Measurements from ENCODE around the gene ANKH.

ANKH gene

DNA sequence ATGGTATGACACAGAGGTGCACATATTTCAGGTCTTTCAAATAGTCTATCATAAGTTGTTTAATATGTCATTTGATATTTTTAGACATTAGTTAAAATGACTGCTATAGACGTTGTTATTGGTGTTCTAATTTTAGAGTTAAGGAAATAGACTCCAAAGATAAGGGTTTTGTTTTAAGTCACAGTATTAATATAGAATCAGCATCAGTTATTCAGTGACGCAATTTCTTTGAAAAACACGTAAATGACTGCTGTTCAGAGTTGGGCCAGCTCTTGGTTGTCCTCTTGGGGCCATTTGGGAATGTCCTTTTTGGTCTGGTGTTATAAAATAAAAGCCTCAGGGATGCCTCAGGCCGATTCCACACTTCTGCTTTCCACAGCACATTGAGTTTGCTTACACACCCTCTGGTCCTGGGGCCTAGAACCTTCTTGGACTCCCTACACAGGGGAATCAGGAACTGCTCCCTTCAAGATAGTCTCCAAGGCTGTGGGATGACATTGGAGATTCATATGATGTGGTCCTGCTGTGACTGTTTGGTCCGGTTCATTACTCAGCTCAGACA is 192.7 kb downstream of the ANKH start:
- DNase-seq: no peak

DNA sequence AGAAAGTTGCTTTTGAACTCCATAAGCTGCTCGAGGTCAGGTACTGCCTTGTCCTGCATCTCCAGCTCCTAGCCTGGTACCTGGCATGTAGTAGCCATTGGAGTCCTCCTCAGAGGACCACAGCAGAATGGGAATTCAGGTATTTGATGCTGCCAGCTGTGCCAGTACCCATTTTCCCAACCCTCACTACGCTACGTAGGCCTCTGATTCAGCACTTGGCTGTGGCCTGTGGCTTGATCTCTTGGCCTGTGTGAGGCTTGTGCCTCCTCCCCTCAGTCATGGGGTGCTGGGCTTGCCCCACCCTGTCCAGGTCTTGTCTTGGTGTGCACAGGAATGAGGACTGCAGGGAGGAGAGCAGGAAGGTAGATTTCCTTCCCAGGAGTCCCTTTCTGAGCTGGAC is 195.3 kb downstream of the ANKH start:
- DNase-seq: no peak

DNA sequence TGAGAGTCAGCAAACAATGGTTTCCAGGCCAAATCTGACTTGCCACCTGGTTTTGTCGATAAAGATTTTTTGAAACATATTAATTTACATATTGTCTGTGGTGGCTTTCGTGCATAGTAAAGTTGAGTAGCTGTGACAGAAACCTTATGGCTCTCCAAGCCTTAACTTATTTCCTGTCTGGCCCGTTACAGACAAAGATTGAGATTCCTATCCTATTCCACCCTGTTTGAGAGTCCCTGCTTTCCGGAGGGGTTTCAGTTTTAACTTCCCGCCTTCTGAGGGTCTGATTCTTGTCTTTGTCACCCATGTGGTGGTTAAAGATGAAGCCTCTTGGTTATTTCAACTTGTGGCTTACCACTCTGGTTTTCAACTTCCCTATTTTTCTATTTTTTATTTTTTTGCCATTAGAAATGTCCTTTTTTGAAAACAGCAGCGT is 195.7 kb downstream of the ANKH start:
- no peak for DNase-seq

DNA sequence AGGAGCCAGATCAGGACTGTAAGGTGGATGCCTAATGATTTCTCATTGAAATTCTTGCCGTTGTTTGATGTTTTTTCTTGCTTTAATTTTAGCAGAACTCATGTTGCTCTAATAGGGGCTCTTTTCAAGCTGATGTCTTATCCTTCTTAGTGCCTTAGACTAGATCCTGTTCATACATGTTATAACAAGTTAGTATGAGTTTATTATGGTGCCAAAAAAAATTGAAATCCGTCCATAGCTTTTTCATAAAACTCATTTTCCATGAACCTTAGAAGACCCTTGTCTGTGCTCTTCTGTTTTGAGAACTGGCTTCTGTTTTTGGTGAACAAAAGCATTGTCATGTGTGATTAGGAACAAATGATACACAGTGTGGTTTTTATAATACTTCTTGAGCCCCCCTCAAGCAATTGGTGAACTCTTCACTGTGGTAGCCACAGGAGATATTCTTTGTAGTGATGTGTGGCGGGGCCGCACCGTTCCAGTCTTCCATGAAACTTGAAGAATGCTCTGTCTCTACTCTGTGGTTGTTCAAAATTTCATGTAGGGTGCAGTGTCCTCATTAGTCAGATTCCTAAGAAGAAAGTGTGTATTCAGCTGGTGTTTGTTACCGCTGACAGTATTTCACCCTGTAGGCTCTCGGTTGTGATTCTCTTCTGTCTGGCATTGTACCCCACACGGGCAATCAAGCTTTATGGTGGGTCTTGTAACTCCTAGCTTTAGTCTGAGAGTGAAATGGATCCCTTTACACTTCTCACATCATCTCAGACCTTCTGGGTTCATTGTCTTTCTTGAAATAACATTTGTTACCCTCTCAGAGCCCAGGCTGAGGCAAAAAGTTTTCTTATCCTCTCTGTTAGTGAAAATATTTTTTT is 196.4 kb downstream of the ANKH start:
- DNase-seq: no peak

DNA sequence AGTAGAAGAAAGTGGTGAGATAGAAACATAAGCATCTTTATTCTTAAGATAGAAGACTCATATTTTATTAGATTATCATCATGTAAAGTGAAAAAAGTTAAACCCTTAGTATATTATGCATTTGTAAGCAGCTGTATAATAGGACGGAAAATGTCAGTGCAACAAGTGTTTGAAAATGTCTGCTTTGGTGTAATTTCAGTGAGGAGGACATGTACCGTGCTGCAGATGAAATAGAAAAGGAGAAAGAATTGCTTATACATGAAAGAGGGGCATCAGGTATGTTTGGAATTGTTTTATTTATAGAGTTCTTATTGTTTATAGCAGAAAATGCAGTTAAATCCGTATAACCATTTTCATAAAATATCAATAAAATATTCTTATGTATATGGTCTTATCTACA is 198.1 kb downstream of the ANKH start:
- no peak for DNase-seq

DNA sequence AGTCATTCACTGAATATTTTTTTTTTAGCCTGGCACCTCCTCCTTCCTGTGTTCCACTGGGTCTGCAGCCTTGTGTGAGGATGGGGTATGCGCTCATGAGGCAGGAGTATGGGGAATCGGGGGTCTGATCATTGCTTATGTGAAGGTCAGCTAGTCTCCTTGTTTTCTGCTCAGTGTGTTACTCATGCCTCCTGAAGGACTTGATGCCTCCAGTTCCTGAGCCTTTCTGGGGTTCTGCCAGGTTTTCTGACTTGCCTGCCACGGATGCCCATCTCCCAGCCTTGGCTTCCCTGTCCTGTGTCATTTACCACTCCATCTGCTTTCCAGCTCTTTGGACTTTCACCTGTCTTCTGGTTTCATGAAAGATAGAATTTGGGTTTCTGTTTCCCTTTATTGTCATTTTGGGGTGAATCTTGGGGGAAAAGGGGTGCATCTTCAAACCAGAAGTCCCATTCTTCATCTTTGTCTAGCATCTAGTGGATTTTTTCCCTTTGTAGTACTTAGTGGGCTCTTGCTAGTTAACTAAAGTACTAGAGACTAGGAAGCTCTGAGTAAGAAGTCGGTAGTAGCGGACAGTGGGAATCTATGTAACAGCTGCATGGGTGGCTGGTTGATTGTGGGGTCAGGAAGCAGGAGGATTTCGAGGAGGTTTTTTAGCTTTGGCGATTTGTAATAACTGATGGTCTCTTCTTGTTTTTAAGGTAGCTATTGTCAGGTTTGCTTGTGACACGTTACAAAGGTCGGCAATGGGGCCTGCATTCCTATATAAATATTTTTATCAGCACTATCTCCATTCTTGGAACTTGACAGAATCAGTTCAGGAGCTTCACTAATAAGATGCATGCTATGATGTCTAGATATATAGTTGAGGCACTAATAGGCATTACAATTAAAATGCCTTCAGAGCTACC is 198.8 kb downstream of the ANKH start:
- no peak for DNase-seq

DNA sequence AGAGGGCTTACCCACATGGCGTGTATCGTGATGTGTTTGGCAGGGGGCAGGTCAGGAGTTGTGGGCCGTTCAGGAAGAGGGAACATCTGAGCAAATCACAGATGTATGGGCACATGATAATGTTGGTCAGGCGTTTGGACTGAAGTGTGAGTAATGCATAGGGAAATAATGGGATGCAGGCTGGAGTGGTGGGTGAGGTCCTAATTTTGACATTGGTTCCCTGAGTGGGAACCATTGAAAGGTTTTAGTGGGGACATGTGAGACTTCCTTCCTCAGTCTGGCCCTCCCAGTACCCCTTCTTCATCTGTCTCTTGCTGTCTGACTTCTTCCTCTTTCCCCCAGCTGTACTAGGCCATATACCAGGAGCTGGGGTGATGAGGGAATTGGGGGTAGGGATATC is 199.5 kb downstream of the ANKH start:
- DNase-seq: no peak

DNA sequence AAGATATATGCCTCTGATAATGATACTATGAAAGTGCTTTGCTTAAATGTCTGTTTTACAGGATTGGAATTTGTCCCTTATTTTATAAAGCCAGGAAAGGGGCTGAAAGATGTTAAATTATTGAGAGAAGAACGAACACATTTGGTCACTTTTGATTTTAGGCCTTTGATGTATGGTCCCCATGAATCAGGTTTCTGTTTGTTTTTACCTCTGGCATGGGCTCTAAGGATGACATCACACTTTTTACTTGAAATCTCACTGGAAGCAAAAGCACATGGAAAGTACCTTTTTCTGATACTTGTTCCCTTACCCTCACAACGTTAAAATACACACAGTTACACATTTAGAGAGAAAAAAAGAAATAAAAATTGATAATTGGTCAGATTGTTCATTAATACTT is 200.2 kb downstream of the ANKH start:
- no peak for DNase-seq

DNA sequence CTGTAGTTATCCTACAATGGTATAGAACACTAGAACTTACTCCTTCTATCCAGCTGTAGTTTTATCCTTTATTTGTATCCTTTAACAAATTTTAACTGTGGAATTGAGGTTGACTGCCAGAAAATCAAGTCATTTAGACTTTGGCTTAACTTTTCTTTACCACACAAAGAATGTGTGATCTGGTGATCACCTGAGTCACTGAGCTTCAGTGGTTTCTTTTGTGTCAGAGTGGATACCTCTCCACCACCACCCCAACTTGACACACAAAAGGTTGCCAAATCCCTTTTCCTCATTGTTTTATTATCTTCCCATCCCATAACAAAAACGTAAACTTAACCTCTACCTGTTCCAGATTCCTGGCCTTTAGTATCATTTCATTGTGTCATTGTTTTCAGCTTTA is 201.6 kb downstream of the ANKH start:
- no peak for DNase-seq

DNA sequence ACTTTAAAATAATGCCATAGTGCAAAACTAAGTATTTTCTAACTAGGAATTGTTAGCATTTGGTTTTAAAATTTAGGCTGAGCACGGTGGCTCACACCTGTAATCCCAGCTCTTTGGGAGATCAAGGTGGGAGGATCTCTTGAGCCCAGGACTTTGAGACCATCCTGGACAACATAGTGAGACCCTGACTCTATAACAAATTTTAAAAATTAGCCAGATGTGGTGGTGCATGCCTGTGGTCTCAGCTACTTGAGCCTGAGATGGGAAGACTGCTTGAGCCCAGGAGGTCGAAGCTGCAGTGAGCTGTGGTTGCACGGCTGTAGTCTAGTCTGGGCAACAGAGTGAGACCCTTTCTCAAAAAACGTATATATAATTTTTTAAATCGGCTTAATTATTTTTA is 202.2 kb downstream of the ANKH start:
- DNase-seq: no peak

DNA sequence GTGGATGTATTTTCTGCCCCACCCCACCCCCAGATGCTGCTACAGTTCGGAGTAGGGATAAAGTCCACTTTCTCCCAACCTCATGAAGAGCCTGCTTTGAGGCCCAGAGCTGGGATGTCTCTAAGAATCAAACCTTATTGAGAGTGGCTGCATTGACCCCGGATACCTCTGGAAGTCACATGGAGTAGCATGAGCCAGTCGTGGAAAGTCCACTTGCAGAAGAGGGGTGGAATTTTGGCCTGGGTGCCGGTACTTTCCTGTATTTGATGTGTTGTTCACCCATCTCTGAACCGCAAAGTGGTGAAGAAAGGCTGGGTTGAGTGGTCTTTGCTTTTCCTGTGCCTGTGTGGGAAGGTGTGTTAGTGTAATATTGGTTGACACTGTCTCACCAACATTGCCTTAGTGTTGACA is 203.4 kb downstream of the ANKH start:
- DNase-seq: no peak

DNA sequence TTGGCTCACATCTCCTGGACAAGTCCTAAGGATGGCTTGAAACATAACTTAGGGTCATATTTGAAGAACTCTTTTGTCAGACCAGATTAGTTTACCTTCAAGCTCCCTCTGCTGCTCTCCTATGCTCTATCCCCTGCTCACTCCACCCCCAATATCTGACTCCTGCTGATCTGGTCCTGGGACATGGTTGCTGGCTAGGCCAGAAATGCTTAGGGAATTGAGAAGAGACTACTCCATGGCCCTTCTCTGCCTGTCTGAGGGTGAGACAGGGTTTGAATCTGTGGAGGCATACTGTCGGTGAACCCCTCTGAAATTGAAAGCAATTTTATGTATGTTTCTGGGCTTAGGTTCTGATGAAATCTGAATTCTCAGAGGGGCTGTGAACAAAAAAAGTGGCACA is 203.8 kb downstream of the ANKH start:
- no peak for DNase-seq

DNA sequence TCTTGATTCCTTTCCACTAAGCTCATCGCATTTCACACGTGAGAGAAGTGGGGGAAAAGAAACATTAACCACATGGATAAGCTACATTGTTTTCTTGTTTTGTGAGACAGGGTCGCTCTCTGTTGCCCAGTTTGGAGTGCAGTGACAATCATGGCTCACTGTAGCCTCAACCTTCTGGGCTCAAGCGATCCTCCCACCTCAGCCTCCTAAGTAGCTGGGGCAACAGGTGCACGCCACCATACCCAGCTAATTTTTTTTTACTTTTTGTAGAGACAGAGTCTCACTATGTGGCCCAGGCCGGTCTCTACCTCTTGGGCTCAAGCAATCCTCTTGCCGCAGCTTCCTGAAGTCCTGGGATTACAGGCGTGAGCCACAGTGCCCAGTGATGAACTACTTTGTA is 204.3 kb downstream of the ANKH start:
- no peak for DNase-seq

DNA sequence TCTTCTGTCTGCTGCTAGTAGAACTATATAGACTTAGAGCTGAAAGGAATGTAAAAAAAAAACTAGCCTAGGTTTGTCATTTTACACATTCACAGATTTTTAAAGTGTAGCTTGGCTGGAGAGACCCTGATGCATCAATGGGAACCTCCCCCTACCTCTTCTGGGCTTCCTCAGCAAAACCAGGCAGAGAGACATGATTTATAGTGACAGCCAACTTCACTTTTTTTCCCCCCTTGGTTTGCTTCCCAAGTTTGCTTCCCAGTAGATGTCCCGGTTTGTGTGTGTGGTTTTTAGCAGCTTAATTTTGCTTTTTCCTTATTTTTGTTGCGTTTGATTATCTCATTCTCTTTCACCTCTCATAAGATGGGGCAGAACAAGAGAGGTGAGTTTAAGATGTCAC is 205.2 kb downstream of the ANKH start:
- no peak for DNase-seq

DNA sequence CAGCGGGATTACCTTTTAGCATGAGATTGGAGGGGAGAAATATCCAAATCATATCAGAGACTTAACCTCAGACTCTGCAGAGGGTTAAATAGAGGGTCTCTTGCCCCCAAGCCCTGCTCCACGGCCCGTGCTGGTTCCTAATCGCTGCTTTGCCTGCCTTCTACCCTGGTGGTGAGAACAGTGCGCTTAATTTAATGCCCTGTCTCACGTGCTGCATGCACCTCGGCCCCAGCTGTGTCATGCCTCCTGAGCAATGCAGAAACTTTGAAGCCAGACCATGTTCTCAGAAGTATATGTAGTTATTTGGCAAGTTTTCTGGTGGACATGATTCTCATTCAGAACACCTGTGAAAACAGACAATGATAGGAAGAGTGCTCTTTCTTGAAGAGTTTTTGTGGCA is 205.6 kb downstream of the ANKH start:
- no peak for DNase-seq

DNA sequence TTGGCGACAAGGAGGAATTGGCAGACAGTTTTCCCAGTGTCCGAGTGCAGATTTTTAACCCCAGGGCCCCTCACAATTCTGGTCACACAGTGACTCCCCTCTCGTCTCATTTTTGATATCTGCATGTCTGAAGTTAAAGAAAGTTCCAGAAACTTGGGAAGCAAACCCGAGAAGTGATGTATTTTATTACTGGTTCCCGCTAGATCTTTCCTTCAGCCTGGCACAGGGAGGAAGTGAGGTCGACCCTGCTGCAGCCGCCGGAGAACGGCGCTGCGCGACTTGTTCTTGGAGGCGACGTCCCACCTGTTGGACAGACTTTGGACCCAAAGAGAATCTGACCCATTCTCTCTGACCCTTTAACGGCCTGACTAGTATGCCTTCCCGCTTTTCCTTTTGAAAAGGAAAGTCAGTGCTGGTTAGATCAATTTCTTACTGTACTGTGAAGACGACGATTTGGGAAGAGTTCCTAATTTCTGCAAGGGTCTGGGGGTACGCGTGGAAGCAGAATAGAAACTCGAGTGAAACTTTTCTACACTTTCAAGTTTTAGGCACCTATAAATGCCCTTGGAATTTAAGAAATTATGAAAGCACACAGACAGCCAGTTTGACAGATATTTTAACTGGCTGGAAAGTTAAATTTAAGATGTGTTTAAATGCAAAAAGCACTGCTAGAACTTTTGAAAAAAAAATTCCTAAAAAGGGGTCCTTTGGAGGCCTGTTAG is 206.3 kb downstream of the ANKH start:
- no peak for DNase-seq

DNA sequence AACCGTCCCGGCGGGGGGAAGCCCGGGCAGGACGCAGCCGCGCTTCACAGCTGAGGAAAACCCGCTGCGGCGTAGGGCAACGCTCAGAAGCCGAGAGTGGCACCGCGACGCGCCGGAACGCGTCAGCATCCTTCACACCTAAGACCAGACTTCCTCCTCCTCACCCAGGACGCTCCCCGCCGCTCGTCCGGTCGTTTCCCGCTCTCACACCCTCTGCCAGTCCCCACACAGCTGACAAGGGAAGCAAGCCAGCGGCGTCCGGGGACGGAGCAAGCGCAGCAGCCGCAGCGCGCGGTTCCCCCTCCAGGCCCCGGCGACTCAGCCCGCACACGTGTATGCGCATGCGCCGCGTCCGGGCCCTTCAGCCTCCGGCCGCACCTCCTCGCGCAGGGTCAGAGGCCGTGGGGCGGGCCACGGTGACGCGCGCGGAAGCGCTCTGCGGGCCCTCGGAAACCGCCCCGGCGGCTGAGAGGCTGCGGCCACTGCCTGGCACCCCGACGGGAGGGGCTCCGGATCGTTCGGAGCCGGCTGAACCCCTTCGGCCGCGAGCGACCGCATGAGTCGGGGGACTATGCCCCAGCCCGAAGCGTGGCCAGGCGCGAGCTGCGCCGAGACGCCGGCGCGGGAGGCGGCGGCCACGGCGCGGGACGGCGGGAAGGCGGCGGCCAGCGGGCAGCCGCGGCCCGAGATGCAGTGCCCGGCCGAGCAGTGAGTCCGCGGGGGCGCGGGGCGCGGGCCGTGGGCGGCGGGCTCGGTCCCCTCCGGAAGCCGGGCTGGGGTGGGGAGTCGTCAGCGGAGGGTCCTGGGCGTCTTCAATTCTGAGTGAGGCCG is 207.1 kb downstream of the ANKH start, which contains the start of gene OTULIN:
Gene OTULIN, plus strand, starts transcription at position 449 of the 831 bp plus-strand sequence. Its CDS starts 108 bp downstream, at position 557.
- peak; percentile 90 for DNase-seq

DNA sequence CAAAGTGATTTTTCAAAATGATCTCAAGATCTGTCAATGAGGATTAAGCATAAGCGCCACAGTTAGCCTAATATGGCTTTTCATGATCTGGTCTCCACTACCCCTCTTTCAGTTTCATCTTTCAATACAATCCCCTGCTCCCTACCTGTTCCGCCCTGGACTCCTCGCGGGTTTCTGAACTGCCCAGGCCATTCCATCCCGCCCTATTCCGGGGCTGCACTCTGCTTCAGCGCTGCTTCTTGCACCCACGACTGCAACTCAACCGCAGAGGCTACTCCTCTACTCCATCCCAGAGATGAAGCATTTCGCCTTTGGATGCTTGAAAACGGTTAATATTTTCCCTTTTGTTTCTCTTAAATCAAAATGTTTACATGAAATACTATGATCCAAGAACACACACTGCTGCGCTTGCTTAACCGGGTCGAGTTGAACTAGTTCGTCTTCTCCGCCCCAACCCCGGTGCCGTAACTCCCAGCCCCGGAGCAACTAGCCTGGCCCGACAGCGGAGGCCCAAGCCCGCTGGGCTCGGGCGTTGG is 207.8 kb downstream of the ANKH start:
- DNase-seq: no peak

DNA sequence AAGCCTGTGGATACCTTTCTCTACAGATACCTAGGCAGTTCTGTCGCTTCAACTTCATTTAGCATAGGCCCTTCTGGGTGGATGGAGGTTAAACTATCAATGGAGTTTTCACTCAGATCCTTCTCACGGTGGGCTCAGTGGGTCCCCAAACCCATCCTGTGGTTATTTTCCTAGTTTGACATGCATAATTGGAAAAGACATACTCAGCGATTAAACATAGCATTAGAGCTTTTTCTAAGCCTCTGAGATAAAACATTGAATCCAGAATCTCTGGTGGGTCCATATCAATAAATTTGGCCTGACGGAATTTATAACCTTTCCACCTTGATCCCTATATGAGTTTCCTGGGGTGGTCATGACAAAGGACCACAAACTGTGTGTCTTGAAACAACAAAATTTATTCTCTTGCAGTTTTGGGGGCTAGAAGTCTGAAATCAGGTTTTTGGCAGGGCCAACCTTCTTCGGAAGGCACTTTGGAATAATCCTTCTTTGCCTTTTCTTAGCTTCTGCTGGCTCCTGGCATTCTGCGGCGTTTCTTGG is 208.8 kb downstream of the ANKH start:
- no peak for DNase-seq

DNA sequence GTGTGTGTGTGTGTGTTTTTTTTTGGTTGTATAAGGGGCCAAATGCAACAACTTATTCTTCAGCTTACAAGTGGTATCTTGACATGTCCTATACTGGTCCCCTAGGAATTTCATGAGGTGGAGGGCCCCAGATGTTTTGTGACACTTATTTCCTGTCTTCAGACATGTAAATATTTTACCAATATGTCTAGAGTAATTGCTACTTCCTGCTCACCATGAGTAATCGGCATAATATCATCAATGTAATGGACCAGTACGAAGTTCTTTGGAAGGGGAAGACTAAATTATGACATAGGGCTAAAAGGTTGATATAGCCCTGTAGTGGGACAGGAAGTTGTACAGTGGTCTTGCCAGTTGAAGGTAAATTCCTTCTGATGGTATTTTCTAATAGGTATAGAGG is 210.7 kb downstream of the ANKH start:
- DNase-seq: no peak

All from DMS153 (cell line).